Measurements from ENCODE around the gene MOB3A. TPM values are rescaled to one million over a fixed set of nuclear protein-coding genes. Genes with fewer than 3 reads are reported as not detected.

Gene MOB3A
- polyA plus RNA-seq, 1 donor (not counting 4 experiments of a cell fraction or from before 2014, with no cell fraction given) = 34.2 TPM

DNA sequence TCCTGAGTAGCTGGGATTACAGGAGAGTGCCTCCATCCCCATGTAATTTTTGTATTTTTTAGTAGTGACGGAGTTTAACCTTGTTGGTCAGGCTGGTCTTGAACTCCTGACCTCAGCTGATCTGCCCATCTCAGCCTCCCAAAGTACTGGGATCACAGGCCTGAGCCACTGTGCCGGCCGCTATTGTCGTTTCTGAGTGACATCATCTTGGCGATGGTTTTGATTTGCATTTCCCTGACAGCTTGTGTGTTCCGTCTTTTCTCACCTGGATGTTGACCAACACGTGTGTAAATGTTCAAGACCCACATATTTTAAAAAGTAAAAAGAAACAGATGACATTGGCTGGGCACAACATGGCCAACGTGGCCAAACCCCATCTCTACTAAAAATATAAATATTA is 32.3 kb downstream of the MOB3A start:
- Histone ChIP-seq H3K4me3 (ENCODE audit: control insufficient read depth in 2 of 3, extremely low read depth in 1 of 3, insufficient read depth in 2 of 3, low read depth in 1 of 3, low read length in 3 of 3) (no peak overlapping the region), H3K4me1 (ENCODE audit: control insufficient read depth, extremely low read depth, insufficient read depth, low read length) (peaks cover 31% of the 10 kb centered on the region), H3K9me1 (ENCODE audit: control insufficient read depth, extremely low read depth, insufficient read depth, low read length) (no peaks in the 10 kb centered on the region), H3K27ac (ENCODE audit: control insufficient read depth, insufficient read depth, low read length) (no peak overlapping the region), H3K27me3 (ENCODE audit: control insufficient read depth, extremely low read depth, insufficient read depth, low read length) (no peaks in the 10 kb centered on the region), H4K20me1 (ENCODE audit: control insufficient read depth, extremely low read depth, insufficient read depth, low read length) (no peaks in the 10 kb centered on the region), H3K4me2 (ENCODE audit: control insufficient read depth, extremely low read depth, insufficient read depth, low read depth, low read length) (no peak overlapping the region), H2AFZ (ENCODE audit: control insufficient read depth, low read length) (no peak overlapping the region), H3K9ac (ENCODE audit: control insufficient read depth, extremely low read depth, insufficient read depth, low read length) (no peak overlapping the region), H3K79me2 (ENCODE audit: control insufficient read depth, insufficient read depth, low read length) (no peaks in the 10 kb centered on the region), H3K36me3 (ENCODE audit: control insufficient read depth in 2 of 2, extremely low read depth in 1 of 2, insufficient read depth in 2 of 2, low read length in 2 of 2) (no peaks in the 10 kb centered on the region), H3K9me3 (ENCODE audit: control insufficient read depth, low read depth, low read length) (no peaks in the 10 kb centered on the region)
- no peak for DNase-seq (ENCODE audit: low read depth, low spot score)
- dilution Hi-C loops (cut with MboI; ENCODE audit: extremely low pct_ligation_motif_present, low sequenced_read_pairs) = no loop called here
- TF ChIP-seq EZH2 (IDR thresholded peaks at IDR 0.05; ENCODE audit: low read length) = no peak
- TF ChIP-seq, protein P1, sequence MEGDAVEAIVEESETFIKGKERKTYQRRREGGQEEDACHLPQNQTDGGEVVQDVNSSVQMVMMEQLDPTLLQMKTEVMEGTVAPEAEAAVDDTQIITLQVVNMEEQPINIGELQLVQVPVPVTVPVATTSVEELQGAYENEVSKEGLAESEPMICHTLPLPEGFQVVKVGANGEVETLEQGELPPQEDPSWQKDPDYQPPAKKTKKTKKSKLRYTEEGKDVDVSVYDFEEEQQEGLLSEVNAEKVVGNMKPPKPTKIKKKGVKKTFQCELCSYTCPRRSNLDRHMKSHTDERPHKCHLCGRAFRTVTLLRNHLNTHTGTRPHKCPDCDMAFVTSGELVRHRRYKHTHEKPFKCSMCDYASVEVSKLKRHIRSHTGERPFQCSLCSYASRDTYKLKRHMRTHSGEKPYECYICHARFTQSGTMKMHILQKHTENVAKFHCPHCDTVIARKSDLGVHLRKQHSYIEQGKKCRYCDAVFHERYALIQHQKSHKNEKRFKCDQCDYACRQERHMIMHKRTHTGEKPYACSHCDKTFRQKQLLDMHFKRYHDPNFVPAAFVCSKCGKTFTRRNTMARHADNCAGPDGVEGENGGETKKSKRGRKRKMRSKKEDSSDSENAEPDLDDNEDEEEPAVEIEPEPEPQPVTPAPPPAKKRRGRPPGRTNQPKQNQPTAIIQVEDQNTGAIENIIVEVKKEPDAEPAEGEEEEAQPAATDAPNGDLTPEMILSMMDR (optimal IDR thresholded peaks at IDR 0.05 in 1 of 3, IDR thresholded peaks at IDR 0.05 in 1 of 3, conservative IDR thresholded peaks at IDR 0.05 in 1 of 3; ENCODE audit: extremely low read depth in 1 of 3, insufficient read depth in 2 of 3, low read length in 3 of 3) = no peak
- FAIRE-seq = no peak

DNA sequence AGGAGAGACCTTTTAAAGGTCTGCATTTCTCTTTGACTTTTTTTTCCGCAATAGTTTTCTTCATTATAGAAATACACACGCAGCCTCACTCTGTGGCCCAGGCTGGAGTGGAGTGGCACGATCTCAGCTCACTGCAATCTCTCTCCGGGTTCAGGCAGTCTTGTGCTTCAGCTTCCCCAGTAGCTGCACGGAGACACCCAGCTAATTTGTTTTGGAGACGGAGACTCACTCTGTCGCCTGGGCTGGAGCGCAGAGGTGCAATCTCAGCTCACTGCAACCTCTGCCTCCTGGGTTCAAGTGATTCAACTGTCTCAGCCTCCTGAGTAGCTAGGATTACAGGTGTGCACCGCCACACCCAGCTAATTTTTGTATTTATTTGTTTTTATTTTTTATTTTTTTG is 33.4 kb downstream of the MOB3A start:
- no peaks in the 10 kb centered on the region for H3K9me1 ChIP-seq (ENCODE audit: control insufficient read depth, extremely low read depth, insufficient read depth, low read length)
- H3K36me3 ChIP-seq (ENCODE audit: control insufficient read depth in 2 of 2, extremely low read depth in 1 of 2, insufficient read depth in 2 of 2, low read length in 2 of 2) = no peaks in the 10 kb centered on the region
- no peak overlapping the region for H3K27ac ChIP-seq (ENCODE audit: control insufficient read depth, insufficient read depth, low read length)
- H3K79me2 ChIP-seq (ENCODE audit: control insufficient read depth, insufficient read depth, low read length) = no peaks in the 10 kb centered on the region
- no peaks in the 10 kb centered on the region for H4K20me1 ChIP-seq (ENCODE audit: control insufficient read depth, extremely low read depth, insufficient read depth, low read length)
- no peaks in the 10 kb centered on the region for H3K27me3 ChIP-seq (ENCODE audit: control insufficient read depth, extremely low read depth, insufficient read depth, low read length)
- TF ChIP-seq EZH2 (IDR thresholded peaks at IDR 0.05; ENCODE audit: low read length) = no peak
- TF ChIP-seq, protein P1 (optimal IDR thresholded peaks at IDR 0.05 in 1 of 3, IDR thresholded peaks at IDR 0.05 in 1 of 3, conservative IDR thresholded peaks at IDR 0.05 in 1 of 3; ENCODE audit: extremely low read depth in 1 of 3, insufficient read depth in 2 of 3, low read length in 3 of 3) = no peak
- no peaks in the 10 kb centered on the region for H3K9me3 ChIP-seq (ENCODE audit: control insufficient read depth, low read depth, low read length)
- H2AFZ ChIP-seq (ENCODE audit: control insufficient read depth, low read length) = no peak overlapping the region
- FAIRE-seq (no peak), DNase-seq (ENCODE audit: low read depth, low spot score) (no peak)
- H3K4me1 ChIP-seq (ENCODE audit: control insufficient read depth, extremely low read depth, insufficient read depth, low read length) = peaks cover 39% of the 10 kb centered on the region
- H3K4me2 ChIP-seq (ENCODE audit: control insufficient read depth, extremely low read depth, insufficient read depth, low read depth, low read length) = no peak overlapping the region
- H3K4me3 ChIP-seq (ENCODE audit: control insufficient read depth in 2 of 3, extremely low read depth in 1 of 3, insufficient read depth in 2 of 3, low read depth in 1 of 3, low read length in 3 of 3) = no peak overlapping the region
- dilution Hi-C loops (cut with MboI; ENCODE audit: extremely low pct_ligation_motif_present, low sequenced_read_pairs) = no loop called here
- no peak overlapping the region for H3K9ac ChIP-seq (ENCODE audit: control insufficient read depth, extremely low read depth, insufficient read depth, low read length)
